MM.1S (cell line): ENCODE data around the gene CNTFR.

Source experiments
- DNase-seq: peaks from one replicate; pipeline ENCODE4 v3.0.0-alpha.2; 2015
- H2AFZ ChIP-seq: fragments of 300-600 bp; sonication (generic); 2 replicates; pipeline ENCODE4 v1.6.0; 2016; ENCODE audit warnings: antibody characterized with exemption, low read length
- H3F3A ChIP-seq: fragments of 300-600 bp; sonication (generic); 2 replicates; pipeline ENCODE4 v1.6.1; 2016; ENCODE audit warnings: mild to moderate bottlenecking, antibody characterized with exemption, low read length, moderate library complexity, mixed read lengths; ENCODE audit not compliant: insufficient read depth
- H3K27ac ChIP-seq: fragments of 300-600 bp; sonication (generic); 2 replicates; pipeline ENCODE4 v1.5.1; 2016; ENCODE audit warnings: mild to moderate bottlenecking, low read length
- H3K27me3 ChIP-seq: fragments of 300-600 bp; sonication (generic); replicated peaks from 2 replicates; pipeline ENCODE4 v1.6.0; 2016; ENCODE audit warnings: low read length; ENCODE audit not compliant: insufficient read depth
- H3K36me3 ChIP-seq: fragments of 300-600 bp; sonication (generic); replicated peaks from 2 replicates; pipeline ENCODE4 v1.6.1; 2016; ENCODE audit warnings: mild to moderate bottlenecking, low read length, mixed read lengths; ENCODE audit not compliant: insufficient read depth
- H3K4me1 ChIP-seq: fragments of 300-600 bp; sonication (generic); 2 replicates; pipeline ENCODE4 v1.6.1; 2016; ENCODE audit warnings: low read length, mixed read lengths
- H3K4me2 ChIP-seq: fragments of 300-600 bp; sonication (generic); 2 replicates; pipeline ENCODE4 v1.6.0; 2016; ENCODE audit warnings: low read depth, low read length
- H3K4me3 ChIP-seq: fragments of 300-600 bp; sonication (generic); 2 replicates; pipeline ENCODE4 v1.5.1; 2016; ENCODE audit warnings: low read length, mixed read lengths
- H3K79me2 ChIP-seq: fragments of 300-600 bp; sonication (generic); 2 replicates; pipeline ENCODE4 v1.6.1; 2016; ENCODE audit warnings: mixed run types, low read length, mixed read lengths
- H3K9ac ChIP-seq: fragments of 300-600 bp; sonication (generic); 2 replicates; pipeline ENCODE4 v1.6.1; 2016; ENCODE audit warnings: low read length, mixed read lengths
- H3K9me2 ChIP-seq: fragments of 300-600 bp; sonication (generic); replicated peaks from 2 replicates; pipeline ENCODE4 v1.6.1; 2016; ENCODE audit warnings: mild to moderate bottlenecking, low read length, mixed read lengths; ENCODE audit not compliant: insufficient read depth
- H3K9me3 ChIP-seq: fragments of 300-600 bp; sonication (generic); replicated peaks from 2 replicates; pipeline ENCODE4 v1.6.1; 2016; ENCODE audit warnings: mild to moderate bottlenecking, low read length, mixed read lengths; ENCODE audit not compliant: insufficient read depth
- H4K20me1 ChIP-seq: fragments of 300-600 bp; sonication (generic); 2 replicates; pipeline ENCODE4 v1.6.1; 2016; ENCODE audit warnings: mild to moderate bottlenecking, low read length, moderate library complexity, mixed read lengths; ENCODE audit not compliant: insufficient read depth
- CTCF ChIP-seq: fragments of 300-600 bp; sonication (generic); IDR thresholded peaks from 2 replicates; pipeline ENCODE4 v1.5.1; 2016; ENCODE audit warnings: antibody characterized with exemption, low read length, mixed read lengths
- EZH2 ChIP-seq: fragments of 300-600 bp; sonication (generic); optimal IDR thresholded peaks from 2 replicates; pipeline ENCODE3; 2017; ENCODE audit warnings: low read depth, mild to moderate bottlenecking, antibody characterized with exemption, low read length, mixed read lengths
- EZH2phosphoT487 ChIP-seq: fragments of 300-600 bp; sonication (generic); IDR thresholded peaks from 2 replicates; pipeline ENCODE4 v1.6.1; 2018; ENCODE audit warnings: antibody characterized with exemption, low read length

CNTFR gene

DNA sequence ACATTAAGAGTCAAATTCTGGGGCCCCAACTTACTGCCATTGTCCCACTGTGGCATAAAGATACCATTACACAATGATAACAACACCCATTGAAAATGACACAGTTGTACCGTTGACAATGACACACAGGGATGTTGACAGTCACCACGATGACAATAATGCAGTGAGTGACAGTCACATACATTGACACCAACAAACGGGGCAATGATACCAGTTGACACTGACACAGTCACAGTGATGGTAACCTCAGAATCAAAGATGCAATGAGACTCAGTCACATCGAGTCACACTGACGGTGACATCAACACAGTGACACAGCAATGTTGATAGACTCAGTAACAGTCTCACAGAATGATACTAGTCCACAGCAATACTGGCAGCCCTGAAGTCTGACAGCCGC lies 16.9 kb downstream of the CNTFR start:
- Histone ChIP-seq H3K9me2 (no peaks in the 10 kb centered on the region), H3K9ac (no peak overlapping the region), H3K27me3 (peaks cover 90% of the 10 kb centered on the region), H3K4me1 (no peaks in the 10 kb centered on the region), H2AFZ (no peak overlapping the region), H3K9me3 (no peaks in the 10 kb centered on the region), H4K20me1 (no peaks in the 10 kb centered on the region), H3K79me2 (no peaks in the 10 kb centered on the region), H3K27ac (no peak overlapping the region), H3K36me3 (no peaks in the 10 kb centered on the region), H3F3A (no peaks in the 10 kb centered on the region), H3K4me3 (no peak overlapping the region), H3K4me2 (no peak overlapping the region)
- no peak for DNase-seq
- TF ChIP-seq EZH2 (no peak), EZH2phosphoT487 (no peak), CTCF (no peak)

DNA sequence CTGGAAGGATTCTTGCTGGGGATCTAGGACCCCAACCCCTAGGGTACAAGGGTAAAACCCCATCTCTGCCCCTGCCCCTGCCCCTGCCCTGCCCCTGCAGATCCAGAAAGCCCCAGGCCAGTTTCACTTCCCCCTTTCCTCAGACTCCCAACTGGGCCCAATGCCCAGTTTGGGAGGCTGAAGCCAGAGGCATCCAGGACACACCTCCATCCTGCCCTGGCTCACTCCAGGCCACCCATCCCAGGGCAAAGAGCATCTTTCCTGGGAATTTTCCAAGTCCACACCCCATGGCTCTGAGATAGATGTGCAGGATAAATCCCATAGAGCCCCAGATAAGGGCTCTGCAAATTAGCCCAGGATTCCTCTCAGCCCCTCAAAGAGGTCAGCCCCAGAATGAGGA lies 17.4 kb downstream of the CNTFR start:
- no peak for DNase-seq
- Histone ChIP-seq H3K4me2 (no peak overlapping the region), H3K9me3 (no peaks in the 10 kb centered on the region), H3F3A (no peaks in the 10 kb centered on the region), H3K79me2 (no peaks in the 10 kb centered on the region), H2AFZ (no peak overlapping the region), H3K9ac (no peak overlapping the region), H4K20me1 (no peaks in the 10 kb centered on the region), H3K4me3 (no peak overlapping the region), H3K4me1 (no peaks in the 10 kb centered on the region), H3K27ac (no peak overlapping the region), H3K36me3 (no peaks in the 10 kb centered on the region), H3K27me3 (peaks cover 89% of the 10 kb centered on the region), H3K9me2 (no peaks in the 10 kb centered on the region)
- no peak for TF ChIP-seq EZH2
- no peak for TF ChIP-seq EZH2phosphoT487
- no peak for TF ChIP-seq CTCF

GRCh38 chr9:34571481-34571810 lies 18.1 kb downstream of the CNTFR start:
- H3K27ac ChIP-seq = no peak overlapping the region
- H2AFZ ChIP-seq = no peak overlapping the region
- H3K4me3 ChIP-seq = no peak overlapping the region
- no peak overlapping the region for H3K9ac ChIP-seq
- no peaks in the 10 kb centered on the region for H3K36me3 ChIP-seq
- H3K4me2 ChIP-seq = no peak overlapping the region
- no peaks in the 10 kb centered on the region for H3K4me1 ChIP-seq
- no peaks in the 10 kb centered on the region for H3F3A ChIP-seq
- TF ChIP-seq EZH2 (no peak), CTCF (no peak), EZH2phosphoT487 (no peak)
- peaks cover 89% of the 10 kb centered on the region for H3K27me3 ChIP-seq
- no peaks in the 10 kb centered on the region for H4K20me1 ChIP-seq
- DNase-seq = no peak
- H3K9me2 ChIP-seq = no peaks in the 10 kb centered on the region
- no peaks in the 10 kb centered on the region for H3K9me3 ChIP-seq
- H3K79me2 ChIP-seq = no peaks in the 10 kb centered on the region
